Thyroid gland (tissue), 4 donors: ENCODE measurements around the gene PRDM7. TPM values are rescaled to one million over a fixed set of nuclear protein-coding genes. Genes with fewer than 3 reads are reported as not detected.
A peak's percentile ranks its signal among the peaks of the same experiment; 100 is the strongest.

Experiments used
- DNase-seq, 2 donors: peaks; one replicate each; pipeline ENCODE4 v3.0.0-alpha.2; 2019
- H3K27ac ChIP-seq, 3 donors: fragments of 200-600 bp; sonication (generic); 1 replicate in 2 of 3; 2 replicates in 1 of 3; pipeline ENCODE4 v1.5.1; 2016 to 2019; ENCODE audit warnings: mild to moderate bottlenecking in 1 of 3, moderate library complexity in 1 of 3
- H3K27me3 ChIP-seq: fragments of 200-600 bp; sonication (generic); one replicate; pipeline ENCODE4 v1.5.1; 2019
- H3K36me3 ChIP-seq, 2 donors: fragments of 200-600 bp; sonication (generic); one replicate each; pipeline ENCODE4 v1.5.1; 2016 to 2019
- H3K4me1 ChIP-seq, 2 donors: fragments of 200-600 bp; sonication (generic); one replicate each; pipeline ENCODE4 v1.5.1; 2017 to 2019
- H3K4me3 ChIP-seq, 3 donors: fragments of 200-600 bp; sonication (generic); replicated peaks in 1 of 3; 1 replicate in 2 of 3; 2 replicates in 1 of 3; pipeline ENCODE4 v1.5.1; 2016; ENCODE audit warnings: mild to moderate bottlenecking in 1 of 3
- H3K9me3 ChIP-seq: fragments of 200-600 bp; sonication (generic); one replicate; pipeline ENCODE4 v1.5.1; 2017
- CTCF ChIP-seq, 6 experiments: fragments of 200-600 bp in 3 of 6; fragments of 450-650 bp in 3 of 6; sonication (generic) in 3 of 6; IDR thresholded peaks; one replicate each; pipeline ENCODE4 v1.5.1; 2016 to 2019; ENCODE audit warnings: antibody characterized with exemption in 6 of 6, mild to moderate bottlenecking in 2 of 6, inconsistent platforms in 1 of 6, moderate library complexity in 1 of 6
- POLR2A ChIP-seq, 2 donors: fragments of 450-650 bp; IDR thresholded peaks; one replicate each; pipeline ENCODE4 v1.6.1; 2017; ENCODE audit warnings: antibody characterized with exemption in 2 of 2, mild to moderate bottlenecking in 2 of 2, moderate library complexity in 1 of 2
- WGBS, 2 donors: methylation state at CpG; one replicate each; pipeline ENCODE4 v1.1.5; 2017; 5-methylcytosine and 5-hydroxymethylcytosine counted together
- intact Hi-C: fragments of 100-400 bp; cut with DNase I; formaldehyde crosslinking; loops from one replicate; pipeline ENCODE4 v1.15.1; 2023
- total RNA-seq, 4 donors: library from RNA; depleted of rRNA; stranded (reverse); fragments of >200 nt; gene quantifications; one replicate each; pipeline ENCODE4 v1.2.3, GENCODE V29; 2016

Gene PRDM7
- total RNA-seq, 4 donors from 2014 or later: not detected

- peaks cover 11 to 19% of the 10 kb centered on the region in 2 donors for H3K4me1 ChIP-seq
- intact Hi-C loops: no loop called here
- H3K36me3 ChIP-seq: peaks cover 10 to 13% of the 10 kb centered on the region in 2 donors
- H3K27ac ChIP-seq: peak overlapping the region in 1 of 3 donors; percentile 12
- 4 to 5% methylated on average over 4 to 9 of the region's 40 CpGs for WGBS, 2 donors
- DNase-seq: peak; percentile 82 to 89
- H3K27me3 ChIP-seq: no peaks in the 10 kb centered on the region
- no peaks in the 10 kb centered on the region for H3K9me3 ChIP-seq
- peak overlapping the region in 1 of 3 donors; percentile 28 for H3K4me3 ChIP-seq
- TF ChIP-seq POLR2A (IDR thresholded peaks at IDR 0.05): peak in 1 of 2 donors; percentile 20
- TF ChIP-seq CTCF (IDR thresholded peaks at IDR 0.05): no peak
These were observed 30.0 kb downstream of the PRDM7 start for GRCh38 chr16:90046971-90047713.

GRCh38 chr16:90046122-90046970, 30.8 kb downstream of the PRDM7 start:
- Histone ChIP-seq H3K4me1 (peaks cover 11 to 19% of the 10 kb centered on the region in 2 donors), H3K9me3 (no peaks in the 10 kb centered on the region), H3K36me3 (peaks cover 15% of the 10 kb centered on the region in 2 donors), H3K4me3 (peak overlapping the region in 1 of 3 donors; percentile 28), H3K27me3 (no peaks in the 10 kb centered on the region), H3K27ac (peak overlapping the region in 1 of 3 donors; percentile 12)
- DNase-seq: peak in 1 of 2 donors; percentile 29
- 55 to 80% methylated on average over 5 to 17 of the region's 23 CpGs for WGBS, 2 donors
- TF ChIP-seq CTCF (IDR thresholded peaks at IDR 0.05) (no peak), POLR2A (IDR thresholded peaks at IDR 0.05) (no peak)
- intact Hi-C loops: no loop called here

GRCh38 chr16:90044111-90044551, 33.0 kb downstream of the PRDM7 start:
- H3K27me3 ChIP-seq: no peaks in the 10 kb centered on the region
- H3K36me3 ChIP-seq: peaks cover 32 to 33% of the 10 kb centered on the region in 2 donors
- DNase-seq: peak; percentile 55
- no peak for TF ChIP-seq CTCF (IDR thresholded peaks at IDR 0.05)
- no peak for TF ChIP-seq POLR2A (IDR thresholded peaks at IDR 0.05)
- 69 to 85% methylated on average over 5 to 7 of the region's 7 CpGs for WGBS, 2 donors
- H3K4me1 ChIP-seq: peaks cover 11 to 19% of the 10 kb centered on the region in 2 donors
- intact Hi-C loops: no loop called here
- no peaks in the 10 kb centered on the region for H3K9me3 ChIP-seq
- H3K4me3 ChIP-seq: no peak overlapping the region
- H3K27ac ChIP-seq: no peak overlapping the region

GRCh38 chr16:90043526-90043925, 33.6 kb downstream of the PRDM7 start:
- Histone ChIP-seq H3K27me3 (no peaks in the 10 kb centered on the region), H3K4me1 (peaks cover 11 to 19% of the 10 kb centered on the region in 2 donors), H3K4me3 (no peak overlapping the region), H3K36me3 (peaks cover 38 to 39% of the 10 kb centered on the region in 2 donors), H3K27ac (no peak overlapping the region), H3K9me3 (no peaks in the 10 kb centered on the region)
- no peak for TF ChIP-seq CTCF (IDR thresholded peaks at IDR 0.05)
- TF ChIP-seq POLR2A (IDR thresholded peaks at IDR 0.05): no peak
- WGBS, 2 donors: 88 to 94% methylated on average over 18 of the region's 20 CpGs
- DNase-seq: no peak
- intact Hi-C loops: no loop called here
